K562 (cell line): Measurements from ENCODE around the gene DCST1. TPM values are rescaled to one million over a fixed set of nuclear protein-coding genes. Genes with fewer than 3 reads are reported as not detected.

Experiments
- ATF1 ChIP-seq, 2 experiments: fragments of 450-650 bp in 1 of 2; IDR thresholded peaks; 2 replicates each; pipeline ENCODE4 v1.6.1; 2016; ENCODE audit warnings: missing compliant biosample characterization in 1 of 2, missing genetic modification characterization in 1 of 2
- CREB3L1 ChIP-seq: fragments of 450-650 bp; IDR thresholded peaks from 2 replicates; pipeline ENCODE4 v1.6.1; 2014; ENCODE audit warnings: low read depth, mild to moderate bottlenecking, moderate library complexity, borderline replicate concordance
- ETV5 ChIP-seq: sonication (generic); formaldehyde crosslinking; IDR thresholded peaks from 2 replicates; pipeline ENCODE4 v1.4.0; 2020; ENCODE audit warnings: low read depth, mild to moderate bottlenecking, missing genetic modification reagents
- GMEB1 ChIP-seq: fragments of 250-450 bp; sonication (Bioruptor Pico); IDR thresholded peaks from 2 replicates; pipeline ENCODE4 v1.4.0; 2020; ENCODE audit warnings: mild to moderate bottlenecking
- KLF13 ChIP-seq: fragments of 450-650 bp; IDR thresholded peaks from 2 replicates; pipeline ENCODE4 v1.6.1; 2016; ENCODE audit warnings: missing genetic modification characterization, low read depth, mild to moderate bottlenecking, missing compliant biosample characterization, moderate library complexity, borderline replicate concordance
- LARP7 ChIP-seq: fragments of 450-650 bp; IDR thresholded peaks from 2 replicates; pipeline ENCODE4 v1.6.1; 2016
- RBM22 ChIP-seq: fragments of 200-400 bp; formaldehyde crosslinking; IDR thresholded peaks from 2 replicates; pipeline ENCODE4 v1.6.1; 2018; ENCODE audit warnings: low read length, low read depth; ENCODE audit not compliant: poor library complexity, severe bottlenecking
- RREB1 ChIP-seq: fragments of 250-450 bp; sonication (Bioruptor Pico); IDR thresholded peaks from 2 replicates; pipeline ENCODE4 v1.4.0; 2020
- TAF1 ChIP-seq: IDR thresholded peaks from 2 replicates; pipeline ENCODE4 v1.6.1; 2011; ENCODE audit warnings: mild to moderate bottlenecking, low read length, moderate library complexity; ENCODE audit not compliant: insufficient read depth, control insufficient read depth, severe bottlenecking; ENCODE audit errors: extremely low read depth
- TEAD1 ChIP-seq, 2 experiments: fragments of 450-650 bp in 1 of 2; sonication (generic) in 1 of 2; formaldehyde crosslinking; IDR thresholded peaks; 2 replicates each; pipeline versions ENCODE4 v1.4.0 to v1.8.0; 2020 to 2022; ENCODE audit warnings: mild to moderate bottlenecking in 2 of 2, missing genetic modification reagents in 1 of 2
- ZNF263 ChIP-seq: sonication (generic); formaldehyde crosslinking; IDR thresholded peaks from 2 replicates; pipeline ENCODE4 v1.8.0; 2022; ENCODE audit warnings: mild to moderate bottlenecking, missing genetic modification reagents, borderline replicate concordance
- ZNF551 ChIP-seq: fragments of 250-450 bp; sonication (Bioruptor Pico); IDR thresholded peaks from 2 replicates; pipeline ENCODE4 v1.5.0; 2021; ENCODE audit warnings: mild to moderate bottlenecking, moderate library complexity
- polyA plus RNA-seq, 8 experiments: library from polyadenylated mRNA; depleted of rRNA in 4 of 8; stranded (reverse) in 5 of 8; unstranded in 3 of 8; fragments of >200 nt; fragmentation: Nextera tagmentation in 2 of 8; fragmentation: Illumina TruSeq in 1 of 8; extraction: Ambion mirVana in 2 of 8; extraction: Trizol in 1 of 8; gene quantifications; 2 replicates each; pipeline versions ENCODE4 v1.2.1 to v1.2.3, GENCODE V29; 2011 to 2014; ENCODE audit warnings: inconsistent platforms in 1 of 8, missing spikeins in 1 of 8
- total RNA-seq, 7 experiments: library from RNA; depleted of rRNA in 6 of 7; stranded (reverse); fragments of >200 nt in 6 of 7; fragmentation: Illumina TruSeq in 2 of 7; extraction: Trizol in 2 of 7; gene quantifications; 2 replicates each; pipeline versions ENCODE4 v1.2.1 to v1.2.3, GENCODE V29; 2011 to 2021; ENCODE audit warnings: low replicate concordance in 1 of 7

The DCST1 gene
- total and polyA plus RNA-seq, 9 of the 15 experiments (the other 6 are each of a cell fraction or from before 2014, with no cell fraction given): not detected

GRCh38 chr1:155050560-155051341, 17.1 kb downstream of the DCST1 start, which contains the start of gene ADAM15 (continued):
- TF ChIP-seq RREB1 (CRISPR knock-in tag) (0 out of 2 replicates have a peak, but pooled peaks have one; percentile 10), LARP7 (peak; percentile 79; the same call in 1 of the 2 replicates), ETV5 (CRISPR knock-in tag) (peak; percentile 71), ATF1 (CRISPR knock-in tag; IDR thresholded peaks at IDR 0.05) (no peak), ATF1 (tag; IDR thresholded peaks at IDR 0.05) (peak; percentile 81), GMEB1 (CRISPR knock-in tag) (no peak), TEAD1 (CRISPR knock-in tag; IDR thresholded peaks at IDR 0.05) (peak in 1 of 2 experiments; percentile 51; a peak in 1 of 4 replicates), TAF1 (peak; percentile 56), ZNF551 (no peak), KLF13 (tag) (peak; percentile 99), CREB3L1 (peak; percentile 25; the same call in 1 of the 2 replicates), RBM22 (peak; percentile 44), ZNF263 (CRISPR knock-in tag) (peak; percentile 44; the same call in 1 of the 2 replicates)
